UCSD-AML1 (cell line): ENCODE measurements around the gene ARHGAP22.
"Not testable (repeated sequence)": the region's sequence is repeated elsewhere in the genome, so short reads cannot be mapped to it uniquely, and the experiment has no call there.

Experiments
- DNase-seq: peaks from one replicate; lab custom pipeline; 2025; ENCODE audit not compliant: unreplicated experiment; lab: John Stamatoyannopoulos, UW

Gene ARHGAP22

GRCh38 chr10:48442090-48442808 lies 162.6 kb downstream of the ARHGAP22 start:
- DNase-seq = no peak

- DNase-seq = no peak
These were observed 164.1 kb downstream of the ARHGAP22 start for GRCh38 chr10:48440771-48441170.

DNA sequence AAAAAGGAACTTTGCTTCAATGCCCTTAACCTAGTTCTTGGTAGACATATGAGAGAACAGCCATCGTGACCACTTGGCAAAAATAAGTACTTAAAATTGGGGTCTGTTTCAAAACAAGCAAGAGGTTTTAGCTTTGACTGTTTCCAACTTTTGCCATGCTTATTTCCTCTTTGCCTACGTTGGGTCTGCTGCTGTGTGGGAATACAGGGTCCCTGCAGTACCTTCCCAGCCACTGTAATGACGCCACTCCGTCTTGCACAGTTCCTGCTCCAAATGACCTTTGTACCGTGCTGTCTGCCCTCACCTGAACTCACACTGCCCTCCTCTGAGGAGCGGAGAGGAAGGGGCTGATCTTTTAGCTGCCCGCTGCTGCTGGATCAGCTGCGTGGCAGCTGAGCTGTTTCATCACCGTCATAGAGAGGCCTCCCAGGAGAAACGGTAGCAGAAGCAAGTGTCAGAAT lies 165.3 kb downstream of the ARHGAP22 start:
- DNase-seq = no peak

DNA sequence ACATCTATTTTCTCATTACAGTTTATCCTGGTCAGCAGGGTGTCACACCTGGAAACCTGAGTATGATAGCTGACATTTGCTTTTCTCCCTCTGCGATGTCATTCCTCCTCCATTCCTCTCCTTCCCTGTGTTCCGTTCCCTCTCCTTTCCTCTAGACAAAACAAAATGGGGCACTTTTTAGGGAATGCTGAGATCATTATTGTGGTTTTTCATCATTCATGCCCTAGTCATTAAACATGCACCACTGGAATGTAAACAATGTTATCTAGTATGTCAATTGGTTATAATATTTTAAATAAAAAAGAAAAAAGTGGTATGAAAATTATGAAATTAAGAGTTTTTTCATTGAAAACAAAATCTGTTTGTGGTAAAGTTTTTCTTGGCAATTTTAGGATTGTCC lies 165.8 kb downstream of the ARHGAP22 start:
- no peak for DNase-seq

GRCh38 chr10:48437546-48437945 lies 167.3 kb downstream of the ARHGAP22 start:
- no peak for DNase-seq

DNA sequence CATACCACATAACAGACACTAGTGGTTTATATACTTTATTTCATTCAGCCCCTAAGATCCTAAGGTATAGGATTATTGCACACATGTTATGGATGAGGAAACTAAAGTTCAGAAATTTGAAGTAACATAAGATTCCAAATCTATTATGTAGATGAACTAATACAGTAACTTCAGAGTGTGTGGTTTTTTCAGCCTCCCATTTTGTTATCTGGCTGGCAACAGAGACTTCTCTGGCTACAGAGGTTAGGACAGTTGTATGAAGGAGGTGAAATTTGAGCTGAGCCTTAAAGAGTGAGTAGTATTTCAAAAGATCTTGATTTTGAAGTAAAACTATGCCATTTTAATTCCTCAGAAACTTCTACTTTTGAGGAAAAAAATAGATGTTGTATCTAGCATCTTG lies 173.0 kb downstream of the ARHGAP22 start:
- DNase-seq = no peak

- DNase-seq = no peak
These were observed 174.4 kb downstream of the ARHGAP22 start for GRCh38 chr10:48430402-48430993.

DNA sequence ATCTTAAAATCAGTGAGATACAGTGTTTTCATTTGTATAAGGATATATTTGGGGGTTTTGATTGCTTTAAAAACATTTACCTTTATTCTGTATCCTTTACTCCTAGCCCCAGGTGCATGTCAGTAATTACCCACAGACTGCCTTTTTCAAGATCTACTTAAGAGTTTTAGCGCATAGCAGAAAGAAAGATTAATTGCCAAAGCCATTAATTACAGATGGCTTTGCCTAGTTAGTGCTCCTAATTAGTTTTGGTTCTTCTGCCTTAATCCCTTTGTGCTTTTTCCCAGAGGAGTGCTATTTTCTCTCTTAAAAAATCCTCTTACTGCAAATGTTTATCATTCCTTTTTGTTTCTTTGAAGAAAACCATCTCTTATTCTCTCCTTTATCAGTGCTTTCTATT lies 175.6 kb downstream of the ARHGAP22 start:
- no peak for DNase-seq

DNA sequence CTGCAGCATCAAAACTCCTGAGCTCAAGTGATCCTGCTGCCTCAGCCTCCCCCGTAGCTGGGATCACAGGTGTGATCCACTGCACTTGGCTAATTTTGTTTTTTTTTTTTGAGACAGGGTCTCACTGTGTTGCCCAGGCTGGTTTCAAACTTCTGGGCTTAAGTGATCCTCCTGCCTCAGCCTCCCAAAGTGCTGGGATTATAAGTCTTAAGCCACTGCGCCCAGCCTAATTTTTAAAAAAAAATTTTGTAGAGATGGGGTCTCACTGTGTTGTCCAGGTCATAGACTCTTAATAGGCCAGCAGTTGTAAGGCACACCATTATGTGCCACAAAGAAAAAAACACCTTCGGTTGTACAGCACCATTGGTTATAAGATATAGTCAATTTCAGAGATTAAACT lies 176.0 kb downstream of the ARHGAP22 start:
- DNase-seq = no peak

DNA sequence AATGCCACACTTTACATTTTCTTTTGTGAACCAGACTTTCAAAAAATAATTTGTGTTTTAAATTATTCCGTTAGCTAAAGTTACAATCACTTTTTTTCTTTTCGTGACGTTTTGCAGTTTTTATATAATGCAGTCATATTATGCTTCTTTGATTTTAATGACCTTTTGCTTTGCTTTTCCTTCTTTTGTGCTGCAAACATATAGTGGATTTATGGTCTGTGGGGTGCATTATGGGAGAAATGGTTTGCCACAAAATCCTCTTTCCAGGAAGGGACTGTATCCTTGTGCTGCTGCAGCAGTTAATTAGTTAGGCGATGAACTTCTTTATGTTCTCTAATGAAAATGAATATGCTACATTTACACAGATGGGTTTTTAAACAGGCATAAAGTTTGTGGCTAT lies 181.0 kb downstream of the ARHGAP22 start:
- DNase-seq = no peak

- not testable (repeated sequence) for DNase-seq
These were observed 183.0 kb downstream of the ARHGAP22 start for GRCh38 chr10:48421862-48422261.

DNA sequence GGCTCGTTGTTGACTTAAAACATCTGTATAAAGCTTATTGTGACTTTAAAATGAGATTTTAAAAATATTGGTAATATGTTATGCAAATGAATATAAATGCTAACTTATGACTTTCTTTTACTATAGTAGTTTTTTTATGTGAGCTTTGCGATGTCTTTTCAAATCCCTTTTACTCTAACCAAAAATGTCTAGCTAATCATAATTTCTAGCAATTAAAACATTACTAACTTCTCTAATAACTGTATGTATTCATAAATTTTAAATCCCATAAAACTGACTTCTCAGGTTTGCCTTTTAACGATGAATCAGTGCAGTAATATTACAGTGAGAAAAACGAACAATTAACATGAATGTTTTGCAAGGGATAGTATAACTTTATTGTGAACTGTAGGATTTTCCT lies 185.2 kb downstream of the ARHGAP22 start:
- DNase-seq = no peak

GRCh38 chr10:48418189-48418788 lies 186.6 kb downstream of the ARHGAP22 start:
- DNase-seq = no peak

- no peak for DNase-seq
These were observed 187.5 kb downstream of the ARHGAP22 start for GRCh38 chr10:48417374-48417773.

GRCh38 chr10:48416584-48417232 lies 188.2 kb downstream of the ARHGAP22 start:
- no peak for DNase-seq

DNA sequence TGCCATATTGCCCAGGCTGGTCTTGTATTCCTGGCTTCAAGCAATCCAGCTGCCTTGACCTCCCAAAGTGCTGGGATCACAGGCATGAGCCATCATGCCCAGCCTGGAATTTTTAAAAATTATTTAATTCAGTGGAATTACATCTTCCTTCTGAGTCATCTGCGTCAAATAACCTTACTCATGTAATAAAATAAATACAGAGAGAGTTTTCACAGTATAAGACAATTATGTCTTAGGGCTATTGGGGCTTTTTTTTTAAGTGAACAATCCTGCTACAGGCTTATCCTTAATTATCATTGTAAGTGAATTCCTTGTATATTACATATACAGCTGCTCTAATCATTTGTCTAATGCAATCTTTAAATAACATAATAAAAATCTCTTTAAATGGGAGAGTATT lies 190.1 kb downstream of the ARHGAP22 start:
- DNase-seq = no peak

GRCh38 chr10:48414160-48414559 lies 190.7 kb downstream of the ARHGAP22 start:
- no peak for DNase-seq

DNA sequence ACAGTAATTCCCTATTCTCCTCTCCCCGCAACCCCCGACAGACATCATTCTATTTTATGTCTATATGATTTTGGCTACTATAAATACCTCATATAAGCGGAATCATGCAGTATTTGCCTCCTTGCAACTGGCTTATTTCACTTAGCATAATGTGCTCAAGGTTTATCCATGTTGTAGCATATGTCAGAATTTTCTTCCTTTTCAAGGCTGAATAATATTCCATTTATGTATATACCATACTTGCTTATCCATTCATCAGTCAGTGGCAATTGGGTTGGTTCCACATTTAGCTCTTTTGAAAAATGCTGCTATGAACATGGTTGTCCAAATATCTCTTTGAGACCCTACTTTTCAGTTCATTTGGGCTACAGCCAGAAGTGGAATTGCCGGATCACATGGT lies 191.9 kb downstream of the ARHGAP22 start:
- DNase-seq = no peak

- no peak for DNase-seq
These were observed 192.8 kb downstream of the ARHGAP22 start for GRCh38 chr10:48412081-48412480.

GRCh38 chr10:48411510-48411909 lies 193.4 kb downstream of the ARHGAP22 start:
- no peak for DNase-seq

- DNase-seq = no peak
These were observed 194.4 kb downstream of the ARHGAP22 start for GRCh38 chr10:48410503-48410902.

DNA sequence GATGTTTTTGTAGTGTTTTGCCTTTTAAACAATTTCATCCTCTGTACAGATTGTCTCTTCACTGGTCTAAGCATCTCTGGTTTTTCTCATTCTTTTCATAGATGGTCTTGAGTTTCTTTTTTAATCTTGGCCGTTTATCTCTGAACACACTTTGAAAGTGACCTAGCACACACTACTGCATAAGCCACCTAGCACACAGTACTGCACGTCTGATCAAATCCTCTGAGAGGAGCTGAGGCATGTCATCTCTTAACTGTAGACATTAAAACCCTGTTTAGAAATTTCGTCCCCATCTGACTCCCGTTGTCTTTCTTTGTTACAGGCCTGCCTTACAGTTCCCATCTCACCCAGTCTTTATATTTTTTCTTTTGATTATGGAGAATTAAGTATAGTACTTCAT lies 198.2 kb downstream of the ARHGAP22 start:
- DNase-seq = no peak
